Measurements from ENCODE around the gene KIF21B.

DNA sequence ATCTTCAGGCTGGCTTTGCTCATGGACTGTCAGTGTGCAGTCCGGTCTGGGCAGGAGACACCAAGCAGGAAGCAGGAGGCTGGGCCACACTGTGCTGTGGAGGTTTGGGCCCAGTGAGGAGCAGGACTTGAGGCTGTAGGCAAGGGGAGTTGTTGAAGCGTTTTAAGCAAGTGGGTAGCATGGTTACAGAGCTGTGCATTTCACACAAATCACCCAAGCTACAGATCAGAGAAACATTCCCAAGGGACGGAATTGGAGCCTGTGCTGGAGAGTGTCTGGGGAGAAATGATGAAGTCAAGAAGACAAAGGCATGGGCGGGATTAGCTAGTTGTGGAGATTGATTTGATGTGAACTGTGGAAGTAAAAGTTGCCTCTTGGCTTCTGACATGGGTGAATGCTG is 60.9 kb downstream of the KIF21B start:
- TF ChIP-seq CTCF (conservative IDR thresholded peaks at IDR 0.05; ENCODE audit: low read length) (no peak), EZH2phosphoT487 (IDR thresholded peaks at IDR 0.05; ENCODE audit: borderline replicate concordance) (no peak)
